IMR-90 (cell line): ENCODE results near the gene UCHL1. TPM values are rescaled to one million over a fixed set of nuclear protein-coding genes. Genes with fewer than 3 reads are reported as not detected.

Experiments used
- microRNA-seq, 2 experiments: library from miRNA; stranded (forward) in 1 of 2; unstranded in 1 of 2; fragments of 10-50 nt in 1 of 2; fragments of <30 nt in 1 of 2; gene quantifications in 1 of 2; microRNA quantifications in 1 of 2; one replicate each; pipeline versions ENCODE3 to v1.1.0; 2013 to 2020; ENCODE audit not compliant: insufficient read depth in 1 of 2, insufficient read length in 1 of 2, unreplicated experiment in 1 of 2
- polyA plus RNA-seq, 3 experiments: library from polyadenylated mRNA; depleted of rRNA; stranded (reverse); fragments of >200 nt; gene quantifications; 2 replicates each; pipeline ENCODE4 v1.2.3, GENCODE V29; 2012; ENCODE audit warnings: low replicate concordance in 1 of 3
- small RNA-seq, 5 experiments: library from RNA; depleted of rRNA; stranded (forward); fragments of <200 nt; gene quantifications; one replicate each; pipeline ENCODE3, GENCODE V24; 2012
- total RNA-seq: library from RNA; depleted of rRNA; stranded (reverse); fragments of >200 nt; gene quantifications from 2 replicates; pipeline ENCODE4 v1.2.3, GENCODE V29; 2012; rRNA removed

Gene UCHL1
- total and polyA plus RNA-seq, 2 of the 4 experiments (the other 2 are of a cell fraction): 972 to 2,118 TPM

Small RNA genes within 50 kb of the gene (microRNA-seq; reads per million reads assigned to microRNA genes)
- not detected for gene RF00019 (ENCODE audit: insufficient read depth, insufficient read length)

Small RNA genes within 50 kb of the gene (small RNA-seq; reads per million reads assigned to genes)
- 0 reads per million in 5 experiments for gene RF00019

Other genes with a start within 250 kb of the UCHL1 start
- gene APBB2, start 42.4 kb upstream of the UCHL1 start, total RNA-seq: 64.7 and 75.5 TPM in 2 replicates
- gene APBB2, start 42.4 kb upstream of the UCHL1 start, polyA plus RNA-seq (2012; rRNA removed): 41.1 and 47.9 TPM in 2 replicates